Measurements from ENCODE around the gene DDX18. TPM values are rescaled to one million over a fixed set of nuclear protein-coding genes. Genes with fewer than 3 reads are reported as not detected.
"Not testable (repeated sequence)": the region's sequence is repeated elsewhere in the genome, so short reads cannot be mapped to it uniquely, and the experiment has no call there.

DDX18 gene
- total and polyA plus RNA-seq, 2 of the 4 experiments (the other 2 are of a cell fraction), result 34.6 to 69.9 TPM

DNA sequence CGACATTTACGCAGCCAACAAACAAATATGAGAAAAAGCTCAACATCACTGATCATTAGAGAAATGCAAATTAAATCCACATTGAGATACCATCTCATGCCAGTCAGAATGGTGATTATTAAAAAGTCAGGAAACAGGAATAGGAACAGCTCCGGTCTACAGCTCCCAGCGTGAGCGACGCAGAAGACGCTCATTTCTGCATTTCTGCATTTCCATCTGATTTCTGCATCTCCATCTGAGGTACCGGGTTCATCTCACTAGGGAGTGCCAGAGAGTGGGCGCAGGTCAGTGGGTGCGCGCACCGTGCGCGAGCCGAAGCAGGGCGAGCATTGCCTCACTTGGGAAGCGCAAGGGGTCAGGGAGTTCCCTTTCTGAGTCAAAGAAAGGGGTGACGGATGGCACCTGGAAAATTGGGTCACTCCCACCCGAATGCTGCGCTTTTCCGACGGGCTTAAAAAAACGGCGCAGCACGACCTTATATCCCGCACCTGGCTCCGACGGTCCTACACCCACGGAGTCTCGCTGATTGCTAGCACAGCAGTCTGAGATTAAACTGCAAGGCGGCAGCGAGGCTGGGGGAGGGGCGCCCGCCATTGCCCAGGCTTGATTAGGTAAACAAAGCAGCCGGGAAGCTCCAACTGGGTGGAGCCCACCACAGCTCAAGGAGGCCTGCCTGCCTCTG, 10.7 kb upstream of the DDX18 start:
- H3K9me3 ChIP-seq (ENCODE audit: control insufficient read depth, insufficient read depth, low read length); H2BK5ac ChIP-seq (ENCODE audit: low read depth, low read length, poor library complexity, severe bottlenecking); H4K20me1 ChIP-seq (ENCODE audit: insufficient read depth, low read length); H3K56ac ChIP-seq (ENCODE audit: extremely low read depth, insufficient read depth, low read length); H3K18ac ChIP-seq (ENCODE audit: low read depth, low read length); H2AFZ ChIP-seq (replicated peaks; ENCODE audit: low read length, poor library complexity); H3K27ac ChIP-seq (ENCODE audit: insufficient read depth, low read length); H4K91ac ChIP-seq (ENCODE audit: insufficient read depth, low read depth, low read length); H3K4me1 ChIP-seq (ENCODE audit: control insufficient read depth, insufficient read depth, low read length); H3K36me3 ChIP-seq (ENCODE audit: control insufficient read depth, insufficient read depth, low read length); H3K27me3 ChIP-seq (ENCODE audit: control insufficient read depth, insufficient read depth, low read length); H2AK5ac ChIP-seq (ENCODE audit: low read depth, low read length); H3K9ac ChIP-seq (ENCODE audit: low read depth, low read length); in situ Hi-C loops (cut with MboI; ENCODE audit: low sequenced_read_pairs); POLR2A ChIA-PET (ENCODE audit: unreplicated experiment); DNase-seq; H3K23ac ChIP-seq (ENCODE audit: low read depth, low read length); H3K9me1 ChIP-seq (ENCODE audit: insufficient read depth, low read length); H2BK15ac ChIP-seq (ENCODE audit: low read depth, low read length); H2BK120ac ChIP-seq (ENCODE audit: low read depth, low read length); H2AK9ac ChIP-seq (replicated peaks; ENCODE audit: low read depth, low read length, poor library complexity); H4K5ac ChIP-seq (ENCODE audit: low read depth, low read length); dilution Hi-C loops (cut with HindIII; ENCODE audit: low sequenced_read_pairs, unreplicated experiment); H3K14ac ChIP-seq (replicated peaks; ENCODE audit: low read depth, low read length); ATAC-seq (ENCODE audit: low read depth); H3K4ac ChIP-seq (ENCODE audit: low read depth, low read length); intact Hi-C loops (cut with micrococcal nuclease); H4K8ac ChIP-seq (ENCODE audit: low read depth in 2 of 2, low read length in 2 of 2); H2BK20ac ChIP-seq (ENCODE audit: low read depth, low read length); H3K79me1 ChIP-seq (ENCODE audit: low read depth in 1 of 2, low read length in 2 of 2); BruUV-seq (replicated peaks): not testable (repeated sequence)
- peak overlapping the region; percentile 50; the same call in 1 of the 2 replicates for H3K4me2 ChIP-seq (ENCODE audit: low read depth, low read length)
- CTCF ChIA-PET, result interaction anchor here (1.5 kb wide), 1 partner anchor 11 kb away, joined by 6 read pairs; the partner anchor contains the start of gene DDX18
- WGBS, 2 experiments (ENCODE audit: extremely low coverage in 2 of 2, insufficient read length in 1 of 2), result no CpG with 5 or more reads among the region's 35 CpGs
- peak overlapping the region; percentile 25; the same call in 1 of the 2 replicates for H3K4me3 ChIP-seq (ENCODE audit: insufficient read depth, low read depth, low read length)
